ENCODE data around the gene AP2B1. TPM values are rescaled to one million over a fixed set of nuclear protein-coding genes. Genes with fewer than 3 reads are reported as not detected.

The AP2B1 gene
- total and polyA plus RNA-seq, 9 of the 15 experiments (the other 6 are each of a cell fraction or from before 2014, with no cell fraction given) = 60.1 to 287 (median 105) TPM

DNA sequence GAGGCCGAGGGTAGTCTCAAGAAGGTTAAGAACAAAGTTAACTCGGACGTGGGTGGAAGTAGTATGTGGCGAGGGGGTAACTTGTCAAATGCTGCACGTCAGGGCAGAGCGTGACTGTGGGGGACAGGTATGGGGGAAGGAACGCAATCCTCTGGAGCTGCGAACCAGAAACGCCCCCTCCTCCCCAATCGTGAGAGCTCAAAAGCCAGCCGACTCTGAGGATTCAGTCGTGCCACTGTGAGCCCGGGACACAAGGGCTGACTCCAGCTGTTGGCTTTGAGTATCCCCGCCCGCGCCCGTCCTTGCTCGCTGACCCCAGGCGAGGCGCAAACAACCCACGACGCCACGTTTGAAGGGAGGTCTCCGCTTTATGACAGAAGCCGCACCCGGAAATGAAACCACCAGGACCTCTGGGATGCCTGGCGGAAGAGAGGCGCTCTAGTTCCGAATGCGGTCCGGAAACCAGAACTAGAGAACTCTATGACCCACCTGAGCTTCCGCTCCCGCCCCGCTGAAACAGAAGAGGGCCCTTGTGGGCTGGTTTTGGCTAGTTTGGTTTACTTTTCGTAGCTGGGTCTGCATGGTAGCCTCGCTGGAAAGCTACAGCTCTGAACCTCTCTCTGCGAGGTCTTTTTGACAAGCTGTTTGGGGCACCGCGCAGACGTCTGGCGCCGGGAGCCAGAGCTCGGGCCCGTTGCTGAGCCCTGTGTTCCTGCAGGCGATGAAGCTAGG, 8.8 kb upstream of the AP2B1 start, which contains the start of gene PEX12 (continued):
- TF ChIP-seq, protein P1, sequence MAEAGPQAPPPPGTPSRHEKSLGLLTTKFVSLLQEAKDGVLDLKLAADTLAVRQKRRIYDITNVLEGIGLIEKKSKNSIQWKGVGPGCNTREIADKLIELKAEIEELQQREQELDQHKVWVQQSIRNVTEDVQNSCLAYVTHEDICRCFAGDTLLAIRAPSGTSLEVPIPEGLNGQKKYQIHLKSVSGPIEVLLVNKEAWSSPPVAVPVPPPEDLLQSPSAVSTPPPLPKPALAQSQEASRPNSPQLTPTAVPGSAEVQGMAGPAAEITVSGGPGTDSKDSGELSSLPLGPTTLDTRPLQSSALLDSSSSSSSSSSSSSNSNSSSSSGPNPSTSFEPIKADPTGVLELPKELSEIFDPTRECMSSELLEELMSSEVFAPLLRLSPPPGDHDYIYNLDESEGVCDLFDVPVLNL (CRISPR knock-in tag; IDR thresholded peaks at IDR 0.05; ENCODE audit: low read depth) = no peak
- TF ChIP-seq, protein P2, sequence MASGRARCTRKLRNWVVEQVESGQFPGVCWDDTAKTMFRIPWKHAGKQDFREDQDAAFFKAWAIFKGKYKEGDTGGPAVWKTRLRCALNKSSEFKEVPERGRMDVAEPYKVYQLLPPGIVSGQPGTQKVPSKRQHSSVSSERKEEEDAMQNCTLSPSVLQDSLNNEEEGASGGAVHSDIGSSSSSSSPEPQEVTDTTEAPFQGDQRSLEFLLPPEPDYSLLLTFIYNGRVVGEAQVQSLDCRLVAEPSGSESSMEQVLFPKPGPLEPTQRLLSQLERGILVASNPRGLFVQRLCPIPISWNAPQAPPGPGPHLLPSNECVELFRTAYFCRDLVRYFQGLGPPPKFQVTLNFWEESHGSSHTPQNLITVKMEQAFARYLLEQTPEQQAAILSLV (tag; IDR thresholded peaks at IDR 0.05) = no peak
- TF ChIP-seq ESRRB (CRISPR knock-in tag; IDR thresholded peaks at IDR 0.05; ENCODE audit: borderline replicate concordance) (0 out of 2 replicates have a peak, but pooled peaks have one; percentile 50), RBM25 (IDR thresholded peaks at IDR 0.05; ENCODE audit: low read depth, low read length, severe bottlenecking) (no peak), ZNF232 (CRISPR knock-in tag; IDR thresholded peaks at IDR 0.05) (no peak), KLF1 (tag; IDR thresholded peaks at IDR 0.05) (peak; percentile 67; the same call in 1 of the 2 replicates), PHF8 (IDR thresholded peaks at IDR 0.05; ENCODE audit: borderline replicate concordance, low read length) (peak; percentile 85), ELF1 (tag; IDR thresholded peaks at IDR 0.05) (peak; percentile 99), CBX3 (IDR thresholded peaks at IDR 0.05; ENCODE audit: borderline replicate concordance in 1 of 2, low read length in 2 of 2) (no peak; a peak in 1 of 3 replicates), ZC3H11A (IDR thresholded peaks at IDR 0.05; ENCODE audit: low read depth, low read length) (no peak), ETV6 (IDR thresholded peaks at IDR 0.05; ENCODE audit: borderline replicate concordance in 1 of 2, low read depth in 2 of 2, low read length in 1 of 2) (peak; percentile 94 to 97), ETV6 (CRISPR knock-in tag; IDR thresholded peaks at IDR 0.05; ENCODE audit: borderline replicate concordance) (no peak), NR4A1 (CRISPR knock-in tag; IDR thresholded peaks at IDR 0.05) (no peak), NR4A1 (tag; IDR thresholded peaks at IDR 0.05) (no peak), ZNF384 (IDR thresholded peaks at IDR 0.05; ENCODE audit: low read depth, low read length) (no peak), SMAD4 (CRISPR knock-in tag; conservative IDR thresholded peaks at IDR 0.05) (0 out of 2 replicates have a peak, but pooled peaks have one; percentile 18), SIN3A (IDR thresholded peaks at IDR 0.05; ENCODE audit: borderline replicate concordance in 2 of 2, control insufficient read depth in 1 of 2, low read depth in 2 of 2, low read length in 2 of 2) (peak; percentile 29 to 72; a peak in 3 of 4 replicates), ZNF165 (CRISPR knock-in tag; IDR thresholded peaks at IDR 0.05; ENCODE audit: borderline replicate concordance) (no peak), RBM22 (IDR thresholded peaks at IDR 0.05; ENCODE audit: low read depth, low read length, poor library complexity, severe bottlenecking) (no peak), TFAM (CRISPR knock-in tag; conservative IDR thresholded peaks at IDR 0.05) (no peak), ZNF780A (CRISPR knock-in tag; IDR thresholded peaks at IDR 0.05) (no peak), NFIC (IDR thresholded peaks at IDR 0.05) (peak; percentile 4; the same call in 1 of the 2 replicates), SRF (CRISPR knock-in tag; IDR thresholded peaks at IDR 0.05) (no peak), FOXA1 (IDR thresholded peaks at IDR 0.05; ENCODE audit: borderline replicate concordance) (no peak), ZSCAN29 (IDR thresholded peaks at IDR 0.05) (no peak)
- TF ChIP-seq, protein P3, sequence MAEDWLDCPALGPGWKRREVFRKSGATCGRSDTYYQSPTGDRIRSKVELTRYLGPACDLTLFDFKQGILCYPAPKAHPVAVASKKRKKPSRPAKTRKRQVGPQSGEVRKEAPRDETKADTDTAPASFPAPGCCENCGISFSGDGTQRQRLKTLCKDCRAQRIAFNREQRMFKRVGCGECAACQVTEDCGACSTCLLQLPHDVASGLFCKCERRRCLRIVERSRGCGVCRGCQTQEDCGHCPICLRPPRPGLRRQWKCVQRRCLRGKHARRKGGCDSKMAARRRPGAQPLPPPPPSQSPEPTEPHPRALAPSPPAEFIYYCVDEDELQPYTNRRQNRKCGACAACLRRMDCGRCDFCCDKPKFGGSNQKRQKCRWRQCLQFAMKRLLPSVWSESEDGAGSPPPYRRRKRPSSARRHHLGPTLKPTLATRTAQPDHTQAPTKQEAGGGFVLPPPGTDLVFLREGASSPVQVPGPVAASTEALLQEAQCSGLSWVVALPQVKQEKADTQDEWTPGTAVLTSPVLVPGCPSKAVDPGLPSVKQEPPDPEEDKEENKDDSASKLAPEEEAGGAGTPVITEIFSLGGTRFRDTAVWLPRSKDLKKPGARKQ (CRISPR knock-in tag; IDR thresholded peaks at IDR 0.05) = no peak

Measured in K562 (cell line).